OCI-LY7 (cell line): ENCODE results near the gene EYS. TPM values are rescaled to one million over a fixed set of nuclear protein-coding genes. Genes with fewer than 3 reads are reported as not detected.

Experiments
- BruUV-seq: library from RNA; stranded (reverse); fragments of 400-500 nt; replicated peaks from 2 replicates; lab custom pipeline; 2021; lab: Mats Ljungman, UMichigan
- CTCF ChIA-PET: fragments of 300-600 bp; sonication (Branson Sonifier 250); formaldehyde crosslinking; loops from one replicate; lab custom pipeline; 2022; ENCODE audit warnings: antibody characterized with exemption; ENCODE audit not compliant: unreplicated experiment; lab: Charles Lee
- POLR2A ChIA-PET: fragments of 300-600 bp; sonication (Branson Sonifier 250); formaldehyde crosslinking; loops from one replicate; lab custom pipeline; 2022; ENCODE audit warnings: antibody characterized with exemption; lab: Charles Lee
- DNase-seq: peaks from one replicate; pipeline ENCODE4 v3.0.0-alpha.2; 2015; ENCODE audit warnings: low spot score
- H2AFZ ChIP-seq: fragments of 200-600 bp; sonication (generic), shearing (Covaris generic); 2 replicates; pipeline ENCODE4 v1.6.1; 2014; ENCODE audit warnings: mild to moderate bottlenecking, antibody characterized with exemption, low read length, moderate library complexity
- H3K27ac ChIP-seq: fragments of 200-600 bp; sonication (generic); 2 replicates; pipeline ENCODE4 v1.5.1; 2014; ENCODE audit warnings: mixed run types, low read depth, mild to moderate bottlenecking, moderate library complexity, low read length, inconsistent platforms; ENCODE audit not compliant: poor library complexity, severe bottlenecking
- H3K36me3 ChIP-seq: fragments of 200-600 bp; sonication (generic); 2 replicates; pipeline ENCODE4 v1.6.1; 2014; ENCODE audit warnings: mild to moderate bottlenecking, antibody characterized with exemption, low read length, moderate library complexity, mixed read lengths; ENCODE audit not compliant: insufficient read depth
- H3K4me1 ChIP-seq: fragments of 200-600 bp; sonication (generic); 2 replicates; pipeline ENCODE4 v1.5.1; 2014; ENCODE audit warnings: mild to moderate bottlenecking, low read length; ENCODE audit not compliant: insufficient read depth, poor library complexity, severe bottlenecking
- H3K4me2 ChIP-seq: fragments of 200-600 bp; sonication (generic); 2 replicates; pipeline ENCODE4 v1.6.1; 2014; ENCODE audit warnings: mild to moderate bottlenecking, low read length
- H3K4me3 ChIP-seq: fragments of 200-600 bp; sonication (generic); 2 replicates; pipeline ENCODE4 v1.5.1; 2014; ENCODE audit warnings: mild to moderate bottlenecking, low read depth, low read length; ENCODE audit not compliant: poor library complexity, severe bottlenecking
- H3K79me2 ChIP-seq: fragments of 200-600 bp; sonication (generic); 2 replicates; pipeline ENCODE4 v1.6.1; 2016; ENCODE audit warnings: low read depth, mild to moderate bottlenecking, low read length, moderate library complexity, mixed read lengths; ENCODE audit not compliant: insufficient read depth
- H3K9me2 ChIP-seq: fragments of 200-600 bp; sonication (generic); 2 replicates; pipeline ENCODE4 v1.6.1; 2016; ENCODE audit warnings: mild to moderate bottlenecking, low read length, mixed read lengths; ENCODE audit not compliant: insufficient read depth
- H3K9me3 ChIP-seq: fragments of 200-600 bp; sonication (generic); 2 replicates; pipeline ENCODE4 v1.6.1; 2014; ENCODE audit warnings: mild to moderate bottlenecking, mixed run types, low read length, mixed read lengths
- H4K20me1 ChIP-seq: fragments of 200-600 bp; sonication (generic); 2 replicates; pipeline ENCODE4 v1.6.1; 2014; ENCODE audit warnings: mild to moderate bottlenecking, antibody characterized with exemption, low read length, moderate library complexity, mixed read lengths; ENCODE audit not compliant: insufficient read depth
- EZH2phosphoT487 ChIP-seq: fragments of 200-600 bp; sonication (generic); IDR thresholded peaks from 2 replicates; pipeline ENCODE4 v1.6.1; 2018; ENCODE audit warnings: low read depth, borderline replicate concordance, mild to moderate bottlenecking, mixed run types, antibody characterized with exemption, low read length, moderate library complexity, mixed read lengths
- intact Hi-C: fragments of 100-400 bp; cut with micrococcal nuclease; formaldehyde crosslinking; loops from one replicate; pipeline ENCODE4 v1.10.0; 2022; ENCODE audit not compliant: unreplicated experiment
- total RNA-seq, 2 experiments: library from RNA; depleted of rRNA in 1 of 2; stranded (reverse); fragments of >200 nt in 1 of 2; shearing (Covaris generic) in 1 of 2; gene quantifications; 2 replicates each; pipeline ENCODE4 v1.2.3, GENCODE V29; 2014 to 2022
- TF ChIP-seq, protein P1 (sequence below): fragments of 200-600 bp; sonication (generic); conservative IDR thresholded peaks from 2 replicates; pipeline ENCODE4 v1.5.1; 2014; ENCODE audit warnings: mild to moderate bottlenecking, antibody characterized with exemption, low read length, moderate library complexity, mixed read lengths

Gene EYS
- total RNA-seq, 2 experiments from 2014 or later = not detected

DNA sequence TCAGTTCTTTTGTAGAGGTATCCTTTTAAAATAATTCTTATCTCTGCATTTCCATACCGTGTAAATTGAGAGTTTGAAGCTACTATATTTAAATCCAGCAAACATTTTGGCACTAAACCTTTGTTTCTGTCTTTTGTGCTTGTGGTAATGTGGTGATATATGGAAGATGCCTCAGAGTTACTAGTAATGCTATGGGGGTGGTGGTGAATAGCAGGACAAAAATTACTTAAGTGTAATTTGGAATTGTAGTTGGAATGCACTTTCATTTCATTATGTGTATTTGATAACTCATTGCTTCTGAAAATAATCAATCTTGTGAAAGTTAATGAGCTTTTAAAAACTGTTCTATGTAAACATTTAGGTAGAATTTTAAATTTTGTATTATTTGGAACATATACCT, 1666.9 kb downstream of the EYS start:
- Histone ChIP-seq H3K27ac (no peak overlapping the region), H3K36me3 (no peaks in the 10 kb centered on the region), H3K9me3 (no peaks in the 10 kb centered on the region), H3K4me2 (no peak overlapping the region), H2AFZ (no peak overlapping the region), H3K79me2 (no peaks in the 10 kb centered on the region), H3K4me3 (no peak overlapping the region), H3K9me2 (no peaks in the 10 kb centered on the region), H4K20me1 (no peaks in the 10 kb centered on the region), H3K4me1 (no peaks in the 10 kb centered on the region)
- TF ChIP-seq, protein P1, sequence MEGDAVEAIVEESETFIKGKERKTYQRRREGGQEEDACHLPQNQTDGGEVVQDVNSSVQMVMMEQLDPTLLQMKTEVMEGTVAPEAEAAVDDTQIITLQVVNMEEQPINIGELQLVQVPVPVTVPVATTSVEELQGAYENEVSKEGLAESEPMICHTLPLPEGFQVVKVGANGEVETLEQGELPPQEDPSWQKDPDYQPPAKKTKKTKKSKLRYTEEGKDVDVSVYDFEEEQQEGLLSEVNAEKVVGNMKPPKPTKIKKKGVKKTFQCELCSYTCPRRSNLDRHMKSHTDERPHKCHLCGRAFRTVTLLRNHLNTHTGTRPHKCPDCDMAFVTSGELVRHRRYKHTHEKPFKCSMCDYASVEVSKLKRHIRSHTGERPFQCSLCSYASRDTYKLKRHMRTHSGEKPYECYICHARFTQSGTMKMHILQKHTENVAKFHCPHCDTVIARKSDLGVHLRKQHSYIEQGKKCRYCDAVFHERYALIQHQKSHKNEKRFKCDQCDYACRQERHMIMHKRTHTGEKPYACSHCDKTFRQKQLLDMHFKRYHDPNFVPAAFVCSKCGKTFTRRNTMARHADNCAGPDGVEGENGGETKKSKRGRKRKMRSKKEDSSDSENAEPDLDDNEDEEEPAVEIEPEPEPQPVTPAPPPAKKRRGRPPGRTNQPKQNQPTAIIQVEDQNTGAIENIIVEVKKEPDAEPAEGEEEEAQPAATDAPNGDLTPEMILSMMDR = no peak
- TF ChIP-seq EZH2phosphoT487 = no peak
- BruUV-seq = no TSS peak
- intact Hi-C loops = no loop called here
- CTCF ChIA-PET = no interaction called here
- no peak for DNase-seq
- POLR2A ChIA-PET = interaction anchor here (0.7 to 1.1 kb wide), 2 partner anchors 14 to 198 kb away, joined by 4 read pairs; no protein-coding TSS in a partner anchor

- Histone ChIP-seq H3K9me2 (no peaks in the 10 kb centered on the region), H3K4me1 (no peaks in the 10 kb centered on the region), H3K36me3 (no peaks in the 10 kb centered on the region), H4K20me1 (no peaks in the 10 kb centered on the region), H3K79me2 (no peaks in the 10 kb centered on the region), H3K9me3 (no peaks in the 10 kb centered on the region), H3K4me2 (no peak overlapping the region), H3K4me3 (no peak overlapping the region), H3K27ac (no peak overlapping the region), H2AFZ (no peak overlapping the region)
- TF ChIP-seq, protein P1 = no peak
- TF ChIP-seq EZH2phosphoT487 = no peak
- ChIA-PET CTCF (no interaction called here), POLR2A (no interaction called here)
- intact Hi-C loops = no loop called here
- BruUV-seq = no TSS peak
- no peak for DNase-seq
These were observed 1669.6 kb downstream of the EYS start for GRCh38 chr6:64037427-64037826.

DNA sequence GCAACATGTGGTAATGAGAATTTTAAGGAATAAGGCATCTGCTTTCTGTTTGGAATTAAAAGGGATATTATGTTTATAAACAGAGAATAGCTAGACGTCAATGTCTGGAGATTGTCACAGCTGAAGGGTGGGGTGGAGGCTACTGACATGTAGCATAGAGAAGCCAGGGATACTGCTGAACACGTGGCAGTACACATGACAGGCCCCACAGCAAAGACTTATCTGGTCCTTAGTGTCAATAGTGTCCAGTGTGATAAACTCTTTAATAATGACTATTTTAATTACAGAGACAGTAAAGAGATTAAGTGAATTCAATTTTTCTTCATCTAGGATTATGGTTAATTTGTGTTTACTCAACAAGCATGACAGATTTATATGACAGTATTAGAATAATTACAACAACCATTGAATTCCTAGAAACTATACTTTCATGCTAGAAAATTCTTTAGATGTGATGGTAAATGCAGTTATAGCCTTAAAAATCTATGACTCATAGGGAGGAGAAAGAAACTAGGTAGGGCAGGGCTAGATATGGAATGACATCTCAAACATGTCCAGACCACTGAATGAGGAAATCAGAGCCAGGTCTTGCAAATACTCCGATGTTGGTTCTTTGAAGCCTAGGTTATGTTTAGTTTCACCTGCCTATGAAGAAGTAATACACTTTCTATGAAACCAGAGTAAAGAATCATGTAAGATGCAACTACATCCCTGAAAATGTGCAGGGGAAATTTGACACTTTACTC, 1671.9 kb downstream of the EYS start:
- H3K4me3 ChIP-seq = no peak overlapping the region
- H3K4me2 ChIP-seq = no peak overlapping the region
- POLR2A ChIA-PET = no interaction called here
- CTCF ChIA-PET = no interaction called here
- H3K79me2 ChIP-seq = no peaks in the 10 kb centered on the region
- intact Hi-C loops = no loop called here
- no peak overlapping the region for H2AFZ ChIP-seq
- TF ChIP-seq EZH2phosphoT487 = no peak
- TF ChIP-seq, protein P1 = no peak
- no peaks in the 10 kb centered on the region for H3K36me3 ChIP-seq
- no peaks in the 10 kb centered on the region for H3K9me2 ChIP-seq
- no peaks in the 10 kb centered on the region for H3K4me1 ChIP-seq
- DNase-seq = no peak
- H3K9me3 ChIP-seq = no peaks in the 10 kb centered on the region
- H3K27ac ChIP-seq = no peak overlapping the region
- no TSS peak for BruUV-seq
- no peaks in the 10 kb centered on the region for H4K20me1 ChIP-seq
